GM21526 (cell line): Measurements from ENCODE around the gene STK4.

ENCODE experiments used
- ATAC-seq: cut with Tn5 transposase; IDR thresholded peaks from one replicate; pipeline ENCODE4 v1.9.1; 2021; ENCODE audit warnings: moderate library complexity; ENCODE audit not compliant: unreplicated experiment, low FRiP score

Gene STK4

GRCh38 chr20:44966030-44966961, at the start of gene STK4:
Gene STK4 (plus strand): TSS chr20:44966512. CDS start chr20:44966569, 57 bp downstream.
- ATAC-seq = peak; percentile 66

- ATAC-seq = no peak
Observed at GRCh38 chr20:44916586-44916985, 49.7 kb upstream of the STK4 start.

- no peak for ATAC-seq
Observed at GRCh38 chr20:44917399-44917798, 48.9 kb upstream of the STK4 start.

GRCh38 chr20:44918342-44918741, 48.0 kb upstream of the STK4 start:
- ATAC-seq = no peak

GRCh38 chr20:44918761-44919160, 47.6 kb upstream of the STK4 start:
- no peak for ATAC-seq

GRCh38 chr20:44921447-44921846, 44.9 kb upstream of the STK4 start:
- ATAC-seq = no peak

- ATAC-seq = no peak
Observed at GRCh38 chr20:44924541-44924940, 41.8 kb upstream of the STK4 start.

- ATAC-seq = no peak
Observed at GRCh38 chr20:44928595-44928994, 37.7 kb upstream of the STK4 start.

- no peak for ATAC-seq
Observed at GRCh38 chr20:44930517-44931168, 35.7 kb upstream of the STK4 start.

GRCh38 chr20:44931911-44932310, 34.4 kb upstream of the STK4 start:
- no peak for ATAC-seq

- no peak for ATAC-seq
Observed at GRCh38 chr20:44932916-44933315, 33.4 kb upstream of the STK4 start.

GRCh38 chr20:44936510-44936909, 29.8 kb upstream of the STK4 start:
- ATAC-seq = no peak

- ATAC-seq = no peak
Observed at GRCh38 chr20:44938637-44939036, 27.7 kb upstream of the STK4 start.

- no peak for ATAC-seq
Observed at GRCh38 chr20:44941120-44941691, 25.1 kb upstream of the STK4 start.

- no peak for ATAC-seq
Observed at GRCh38 chr20:44942264-44942973, 23.9 kb upstream of the STK4 start.

GRCh38 chr20:44943828-44944227, 22.5 kb upstream of the STK4 start:
- no peak for ATAC-seq

- ATAC-seq = no peak
Observed at GRCh38 chr20:44945261-44945660, 21.1 kb upstream of the STK4 start.

- no peak for ATAC-seq
Observed at GRCh38 chr20:44946271-44946852, 19.9 kb upstream of the STK4 start.

- ATAC-seq = no peak
Observed at GRCh38 chr20:44948107-44948506, 18.2 kb upstream of the STK4 start.

GRCh38 chr20:44948513-44948912, 17.8 kb upstream of the STK4 start:
- no peak for ATAC-seq
